HG03354 (cell line): ENCODE results near the gene SEMA4G.

Source experiments
- ATAC-seq: cut with Tn5 transposase; IDR thresholded peaks from one replicate; pipeline ENCODE4 v1.9.1; 2021; ENCODE audit warnings: mild to moderate bottlenecking; ENCODE audit not compliant: unreplicated experiment, poor library complexity, severe bottlenecking

The SEMA4G gene

DNA sequence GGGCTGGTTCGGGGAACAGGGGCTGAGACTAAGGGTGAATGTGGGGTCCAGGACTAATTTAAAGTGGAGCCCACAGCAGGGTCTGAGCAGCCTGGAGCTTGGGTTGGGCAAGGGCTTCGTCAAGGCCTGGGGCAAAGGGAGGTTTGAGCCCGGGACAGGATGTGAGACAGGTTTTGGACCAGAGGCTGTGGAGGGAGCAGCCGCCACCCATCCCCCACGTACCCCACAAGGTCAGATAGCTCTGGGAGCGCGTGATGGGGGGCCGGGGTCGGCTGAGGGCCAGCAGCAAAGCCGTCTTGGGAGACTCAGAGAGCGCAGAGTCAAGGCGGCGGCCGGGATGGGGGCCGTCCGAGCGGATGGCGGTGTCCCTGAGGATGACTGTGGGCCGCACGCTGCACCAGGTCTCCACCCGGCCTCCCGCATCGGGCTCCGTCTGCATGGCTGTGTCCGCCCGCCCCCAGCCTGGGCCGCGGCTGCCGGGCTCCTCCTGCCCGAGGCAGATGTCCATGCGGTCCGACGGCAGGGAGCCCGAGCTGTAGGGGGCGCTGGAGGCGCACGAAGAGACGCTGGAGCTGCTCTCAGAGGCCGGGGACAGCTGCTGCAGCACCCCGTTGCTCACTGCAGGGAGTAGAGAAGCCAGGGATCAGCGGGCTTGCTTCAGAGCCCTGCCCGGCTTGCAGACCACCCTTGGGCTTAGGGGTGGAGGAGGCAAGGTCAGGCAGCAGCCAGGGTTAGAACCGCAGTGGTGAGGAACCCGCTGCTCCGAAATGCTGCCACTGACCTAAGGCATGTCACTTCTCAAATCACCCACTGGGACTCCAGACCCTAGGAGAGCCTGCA is 49.5 kb downstream of the SEMA4G start:
- no peak for ATAC-seq
